ENCODE results near the gene LAIR2. TPM values are rescaled to one million over a fixed set of nuclear protein-coding genes. Genes with fewer than 3 reads are reported as not detected.

The LAIR2 gene
- total RNA-seq, 4 donors from 2014 or later, result 3.2 TPM; not detected in 3

GRCh38 chr19:54549224-54549623 lies 46.6 kb downstream of the LAIR2 start:
- H3K4me1 ChIP-seq, result no peaks in the 10 kb centered on the region
- TF ChIP-seq EP300 (IDR thresholded peaks at IDR 0.05; ENCODE audit: low read depth) (no peak), POLR2AphosphoS5 (IDR thresholded peaks at IDR 0.05) (no peak), POLR2A (IDR thresholded peaks at IDR 0.05) (no peak)
- TF ChIP-seq, protein P1, sequence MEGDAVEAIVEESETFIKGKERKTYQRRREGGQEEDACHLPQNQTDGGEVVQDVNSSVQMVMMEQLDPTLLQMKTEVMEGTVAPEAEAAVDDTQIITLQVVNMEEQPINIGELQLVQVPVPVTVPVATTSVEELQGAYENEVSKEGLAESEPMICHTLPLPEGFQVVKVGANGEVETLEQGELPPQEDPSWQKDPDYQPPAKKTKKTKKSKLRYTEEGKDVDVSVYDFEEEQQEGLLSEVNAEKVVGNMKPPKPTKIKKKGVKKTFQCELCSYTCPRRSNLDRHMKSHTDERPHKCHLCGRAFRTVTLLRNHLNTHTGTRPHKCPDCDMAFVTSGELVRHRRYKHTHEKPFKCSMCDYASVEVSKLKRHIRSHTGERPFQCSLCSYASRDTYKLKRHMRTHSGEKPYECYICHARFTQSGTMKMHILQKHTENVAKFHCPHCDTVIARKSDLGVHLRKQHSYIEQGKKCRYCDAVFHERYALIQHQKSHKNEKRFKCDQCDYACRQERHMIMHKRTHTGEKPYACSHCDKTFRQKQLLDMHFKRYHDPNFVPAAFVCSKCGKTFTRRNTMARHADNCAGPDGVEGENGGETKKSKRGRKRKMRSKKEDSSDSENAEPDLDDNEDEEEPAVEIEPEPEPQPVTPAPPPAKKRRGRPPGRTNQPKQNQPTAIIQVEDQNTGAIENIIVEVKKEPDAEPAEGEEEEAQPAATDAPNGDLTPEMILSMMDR (IDR thresholded peaks at IDR 0.05), result no peak
- H3K27me3 ChIP-seq, result no peaks in the 10 kb centered on the region
- intact Hi-C loops (cut with DNase I; ENCODE audit: low total_unique reads), result no loop called here
- H3K27ac ChIP-seq, result no peak overlapping the region
- no peaks in the 10 kb centered on the region for H3K36me3 ChIP-seq
- DNase-seq, result no peak
- 87% methylated on average over 13 of the region's 14 CpGs; no CpG with 5 or more reads in 1 of the 2 donors for WGBS, 2 donors (ENCODE audit: low coverage in 1 of 2)
- no peak overlapping the region for H3K4me3 ChIP-seq
- in situ Hi-C loops (cut with MboI; ENCODE audit: low pct_ligation_motif_present in 1 of 4, low pct_unique_long_range_greater_than_20kb in 1 of 4, low sequenced_read_pairs in 3 of 4), result no loop called here
- H3K9me3 ChIP-seq, result no peaks in the 10 kb centered on the region

DNA sequence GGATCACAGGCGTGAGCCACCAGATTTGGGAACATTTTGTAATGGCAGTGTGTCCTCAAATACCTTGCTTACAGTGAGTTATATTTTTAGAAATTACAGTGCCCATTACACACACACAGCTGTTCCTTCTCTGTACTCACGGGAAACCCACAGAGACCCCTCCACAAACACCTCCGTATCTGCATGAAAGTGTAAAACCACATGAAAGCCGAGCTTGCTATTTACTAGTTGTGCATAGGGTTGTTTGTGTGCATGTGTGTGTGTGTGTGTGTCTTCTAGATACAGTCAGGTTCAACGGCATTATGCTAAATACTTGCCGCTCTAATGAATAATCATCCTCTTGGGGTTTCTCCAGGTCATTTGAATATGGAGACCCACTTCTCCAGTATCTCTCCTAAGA lies 48.7 kb downstream of the LAIR2 start:
- TF ChIP-seq, protein P1 (IDR thresholded peaks at IDR 0.05), result no peak
- no peak for TF ChIP-seq POLR2A (IDR thresholded peaks at IDR 0.05)
- TF ChIP-seq EP300 (IDR thresholded peaks at IDR 0.05; ENCODE audit: low read depth), result no peak
- no peak for TF ChIP-seq POLR2AphosphoS5 (IDR thresholded peaks at IDR 0.05)
- H3K36me3 ChIP-seq, result no peaks in the 10 kb centered on the region
- H3K9me3 ChIP-seq, result no peaks in the 10 kb centered on the region
- in situ Hi-C loops (cut with MboI; ENCODE audit: low pct_ligation_motif_present in 1 of 4, low pct_unique_long_range_greater_than_20kb in 1 of 4, low sequenced_read_pairs in 3 of 4), result no loop called here
- DNase-seq, result no peak
- peaks cover 3% of the 10 kb centered on the region for H3K27me3 ChIP-seq
- intact Hi-C loops (cut with DNase I; ENCODE audit: low total_unique reads), result no loop called here
- 68 to 80% methylated on average over 6 of the region's 6 CpGs for WGBS, 2 donors (ENCODE audit: low coverage in 1 of 2)
- H3K4me3 ChIP-seq, result no peak overlapping the region
- H3K27ac ChIP-seq, result no peak overlapping the region
- H3K4me1 ChIP-seq, result no peaks in the 10 kb centered on the region

GRCh38 chr19:54551950-54552912 lies 49.6 kb downstream of the LAIR2 start:
- intact Hi-C loops (cut with DNase I; ENCODE audit: low total_unique reads), result no loop called here
- H3K36me3 ChIP-seq, result no peaks in the 10 kb centered on the region
- in situ Hi-C loops (cut with MboI; ENCODE audit: low pct_ligation_motif_present in 1 of 4, low pct_unique_long_range_greater_than_20kb in 1 of 4, low sequenced_read_pairs in 3 of 4), result no loop called here
- H3K27ac ChIP-seq, result no peak overlapping the region
- peak; percentile 21 for DNase-seq
- H3K4me1 ChIP-seq, result no peaks in the 10 kb centered on the region
- TF ChIP-seq EP300 (IDR thresholded peaks at IDR 0.05; ENCODE audit: low read depth) (no peak), POLR2A (IDR thresholded peaks at IDR 0.05) (no peak), POLR2AphosphoS5 (IDR thresholded peaks at IDR 0.05) (no peak)
- TF ChIP-seq, protein P1 (IDR thresholded peaks at IDR 0.05), result no peak
- H3K27me3 ChIP-seq, result peaks cover 3% of the 10 kb centered on the region
- no peaks in the 10 kb centered on the region for H3K9me3 ChIP-seq
- 75 to 78% methylated on average over 10 to 22 of the region's 22 CpGs for WGBS, 2 donors (ENCODE audit: low coverage in 1 of 2)
- no peak overlapping the region for H3K4me3 ChIP-seq

GRCh38 chr19:54552913-54553310 lies 50.3 kb downstream of the LAIR2 start:
- TF ChIP-seq, protein P1 (IDR thresholded peaks at IDR 0.05), result no peak
- TF ChIP-seq POLR2A (IDR thresholded peaks at IDR 0.05), result no peak
- intact Hi-C loops (cut with DNase I; ENCODE audit: low total_unique reads) (no loop called here), in situ Hi-C loops (cut with MboI; ENCODE audit: low pct_ligation_motif_present in 1 of 4, low pct_unique_long_range_greater_than_20kb in 1 of 4, low sequenced_read_pairs in 3 of 4) (no loop called here)
- WGBS, 2 donors (ENCODE audit: low coverage in 1 of 2), result 75 to 88% methylated on average over 4 to 15 of the region's 15 CpGs
- no peak overlapping the region for H3K27ac ChIP-seq
- no peaks in the 10 kb centered on the region for H3K9me3 ChIP-seq
- H3K4me1 ChIP-seq, result no peaks in the 10 kb centered on the region
- peaks cover 3% of the 10 kb centered on the region for H3K27me3 ChIP-seq
- no peak for DNase-seq
- H3K36me3 ChIP-seq, result no peaks in the 10 kb centered on the region
- no peak overlapping the region for H3K4me3 ChIP-seq
